AG20443 (cell line): ENCODE measurements around the gene POLR2L.
A peak's percentile ranks its signal among the peaks of the same experiment; 100 is the strongest.

Source experiments
- DNase-seq: peaks from one replicate; pipeline ENCODE4 v3.0.0; 2012; ENCODE audit warnings: low spot score, mixed read lengths

Gene POLR2L

DNA sequence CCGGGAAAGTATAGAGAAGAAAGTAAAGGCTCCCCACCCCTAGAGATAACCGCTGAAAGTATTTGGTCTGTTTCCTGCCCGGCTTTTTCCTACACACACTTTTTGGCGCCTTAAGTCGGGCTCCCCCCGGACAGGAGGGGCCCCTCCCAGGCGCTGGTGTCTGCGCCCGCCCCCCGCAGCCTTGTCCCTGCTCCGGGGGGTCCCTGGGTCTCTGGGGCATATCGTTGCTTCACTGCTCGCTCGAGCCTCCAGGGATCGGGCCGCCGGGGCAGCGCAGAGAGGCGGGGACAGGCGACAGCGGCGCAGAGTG is 15.5 kb downstream of the POLR2L start:
- DNase-seq = no peak

DNA sequence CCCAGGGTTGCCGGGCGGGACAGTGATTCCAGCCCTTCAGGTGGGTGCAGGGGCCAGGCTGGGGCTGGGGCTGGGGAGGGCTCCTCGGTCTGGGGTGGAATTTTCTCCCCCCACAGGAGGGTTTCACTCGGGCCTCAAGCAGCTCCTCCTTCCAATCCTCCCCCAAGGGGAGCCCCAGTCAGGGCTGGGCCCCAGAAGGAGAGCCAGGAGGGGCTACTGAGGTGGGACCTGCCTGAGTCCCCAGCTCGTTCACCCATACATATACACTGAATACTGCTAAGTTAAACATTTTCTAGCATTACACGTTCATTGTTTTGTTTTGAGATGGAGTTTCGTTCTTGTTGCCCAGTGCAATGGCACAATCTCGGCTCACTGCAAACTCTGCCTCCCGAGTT is 16.1 kb downstream of the POLR2L start:
- DNase-seq = no peak

DNA sequence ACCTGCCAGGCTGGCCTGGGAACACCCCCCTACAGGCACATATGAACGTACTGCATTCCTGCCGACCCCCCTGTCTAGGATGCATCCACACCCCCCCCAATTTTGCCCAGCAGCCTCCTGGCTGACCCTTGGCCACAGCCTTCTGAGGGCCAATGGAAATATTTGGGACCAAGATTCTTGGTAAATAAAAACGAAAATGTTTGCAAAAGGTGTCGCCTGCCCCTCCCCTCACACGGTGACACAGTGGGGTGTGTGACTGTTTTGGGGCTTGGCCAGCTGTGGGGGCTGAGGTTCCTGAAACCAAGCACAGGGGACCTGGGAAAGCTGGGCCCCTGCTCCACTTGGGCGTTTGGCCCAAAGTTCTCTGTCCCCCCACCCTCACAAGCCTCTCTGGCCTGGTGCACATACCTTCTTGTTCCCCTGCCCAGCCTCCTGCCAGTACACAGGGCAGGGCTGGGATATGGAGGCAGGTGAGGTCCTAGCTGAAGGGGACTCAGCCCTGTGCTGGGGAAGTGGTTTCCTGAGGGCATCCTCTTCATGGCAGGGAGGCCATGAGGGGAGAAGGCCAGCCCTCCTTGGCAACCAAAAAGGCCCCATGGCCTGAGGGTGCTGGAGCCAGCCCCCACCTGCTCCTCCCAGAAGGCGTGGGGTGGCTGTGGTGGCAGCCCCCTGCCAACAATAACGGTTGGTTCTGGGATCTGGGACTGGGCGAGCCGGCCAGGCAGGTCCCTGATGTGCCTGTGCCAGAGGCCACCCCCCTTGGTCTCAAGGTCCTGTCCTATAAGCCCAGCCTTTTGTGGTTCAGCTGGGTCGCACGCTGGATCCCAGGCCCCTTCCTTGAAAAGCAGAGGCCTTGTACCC is 16.7 kb downstream of the POLR2L start:
- no peak for DNase-seq

GRCh38 chr11:824942-825341 is 17.4 kb downstream of the POLR2L start:
- DNase-seq = no peak

GRCh38 chr11:824292-824880 is 17.9 kb downstream of the POLR2L start:
- no peak for DNase-seq

- DNase-seq = no peak
These were observed 18.7 kb downstream of the POLR2L start for GRCh38 chr11:823441-824291.

DNA sequence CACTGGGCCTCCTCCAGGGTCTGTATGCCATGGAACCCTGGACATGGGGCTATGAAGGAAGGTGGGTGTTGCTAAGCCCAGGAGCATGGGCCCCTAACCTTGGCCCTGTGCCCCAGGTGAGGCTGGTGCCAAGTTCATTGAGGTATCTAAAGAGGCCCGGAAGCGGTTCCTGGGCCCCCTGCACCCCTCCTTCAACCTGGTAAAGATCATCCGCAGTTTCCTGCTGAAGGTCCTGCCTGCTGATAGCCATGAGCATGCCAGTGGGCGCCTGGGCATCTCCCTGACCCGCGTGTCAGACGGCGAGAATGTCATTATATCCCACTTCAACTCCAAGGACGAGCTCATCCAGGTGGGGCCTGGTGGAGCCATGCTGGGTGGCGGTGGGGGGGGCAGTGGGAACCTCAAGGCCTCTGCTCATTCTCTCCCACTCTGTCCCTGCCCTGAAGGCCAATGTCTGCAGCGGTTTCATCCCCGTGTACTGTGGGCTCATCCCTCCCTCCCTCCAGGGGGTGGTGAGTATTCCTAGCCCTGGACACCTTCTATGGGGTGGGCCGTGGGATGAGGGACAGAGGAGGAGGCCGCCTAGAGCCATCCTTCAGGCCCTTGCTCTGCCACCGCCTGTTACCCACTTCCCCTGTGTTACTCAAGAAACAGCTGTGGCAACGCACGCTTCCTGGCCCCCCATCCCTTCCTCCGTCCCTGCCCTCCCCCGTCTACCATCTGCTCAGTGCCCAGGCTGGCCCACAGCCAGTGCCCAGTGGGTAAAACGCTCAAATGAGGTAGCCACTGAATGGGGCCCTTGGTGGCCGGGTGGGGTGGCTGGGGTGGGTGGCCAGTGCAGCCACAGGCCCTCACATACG is 20.6 kb downstream of the POLR2L start:
- DNase-seq = no peak

DNA sequence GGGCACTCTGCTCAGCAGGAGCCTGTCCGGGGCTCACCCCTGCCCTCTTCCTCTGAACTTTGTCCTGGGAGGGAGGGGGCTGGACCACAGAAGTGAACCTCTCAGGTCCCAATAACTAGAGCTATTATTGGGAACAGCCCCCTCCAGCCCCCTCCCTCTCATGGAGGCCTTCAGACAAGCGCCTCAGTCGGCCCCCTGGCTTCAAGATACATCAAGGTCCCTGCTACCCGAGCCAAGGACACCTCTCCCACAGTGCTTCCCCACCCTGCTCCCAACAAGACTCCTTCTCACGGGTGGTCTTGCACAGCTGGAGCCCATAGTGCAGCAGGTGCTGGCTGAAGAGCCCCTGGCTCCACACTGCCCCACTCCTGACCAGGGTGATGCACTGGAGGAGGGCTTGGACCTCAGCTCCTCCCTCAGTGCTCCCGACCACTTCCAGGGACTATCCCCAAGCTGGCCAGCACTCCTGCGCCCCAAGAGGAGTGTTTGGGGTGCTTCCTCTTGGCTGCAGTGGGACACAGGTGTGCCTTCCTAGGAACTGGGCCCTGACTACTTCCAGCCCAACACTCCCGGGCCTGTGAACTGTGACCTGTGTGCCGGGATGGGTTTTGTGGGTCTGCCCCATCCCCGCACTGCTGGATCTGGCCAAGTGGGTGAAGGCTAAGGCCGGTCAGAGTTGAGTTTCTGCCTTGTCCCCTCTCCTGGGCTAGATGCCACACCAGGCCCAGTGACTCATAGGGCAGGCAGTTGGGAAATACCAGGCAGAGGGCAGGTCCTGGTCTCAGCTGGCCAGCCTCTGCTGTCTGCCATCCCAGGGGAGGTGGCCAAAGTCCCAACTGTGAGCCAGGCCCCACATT is 21.4 kb downstream of the POLR2L start:
- peak; percentile 89 for DNase-seq

DNA sequence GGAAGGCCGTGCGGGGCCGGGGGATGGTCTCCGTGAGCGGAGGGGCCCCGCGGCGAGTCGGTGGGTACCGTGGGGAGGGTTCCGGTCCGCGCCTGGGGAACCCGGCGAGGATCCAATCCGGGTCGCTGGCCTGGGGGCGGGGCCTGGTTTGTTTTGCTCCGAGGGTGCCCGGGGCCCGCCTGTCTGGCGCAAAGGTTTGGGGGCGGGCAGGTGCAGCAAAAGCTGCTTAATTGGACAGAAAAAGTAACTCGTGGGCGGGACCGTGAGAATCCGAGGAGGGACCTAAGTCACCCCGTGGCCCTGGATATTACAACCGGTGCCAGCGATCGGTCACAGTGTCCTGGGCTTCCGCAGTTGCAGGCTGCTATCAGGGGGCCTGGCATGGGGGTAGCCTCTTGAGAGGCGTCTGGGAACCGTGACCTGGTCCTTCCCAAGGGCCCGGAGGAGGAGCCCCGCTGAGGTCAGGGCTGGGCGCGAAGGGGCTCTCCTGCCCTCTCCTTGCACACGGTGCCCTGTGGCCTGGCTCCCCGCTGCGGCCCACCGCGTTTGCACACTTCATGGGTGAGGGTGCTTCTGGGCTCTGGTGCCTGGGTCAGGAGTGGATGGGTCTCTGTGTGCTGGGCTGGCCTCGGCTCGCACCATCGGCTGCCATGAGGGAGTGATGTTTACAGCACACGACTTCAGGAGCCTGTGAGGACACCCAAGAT is 22.2 kb downstream of the POLR2L start:
- peak; percentile 58 for DNase-seq

DNA sequence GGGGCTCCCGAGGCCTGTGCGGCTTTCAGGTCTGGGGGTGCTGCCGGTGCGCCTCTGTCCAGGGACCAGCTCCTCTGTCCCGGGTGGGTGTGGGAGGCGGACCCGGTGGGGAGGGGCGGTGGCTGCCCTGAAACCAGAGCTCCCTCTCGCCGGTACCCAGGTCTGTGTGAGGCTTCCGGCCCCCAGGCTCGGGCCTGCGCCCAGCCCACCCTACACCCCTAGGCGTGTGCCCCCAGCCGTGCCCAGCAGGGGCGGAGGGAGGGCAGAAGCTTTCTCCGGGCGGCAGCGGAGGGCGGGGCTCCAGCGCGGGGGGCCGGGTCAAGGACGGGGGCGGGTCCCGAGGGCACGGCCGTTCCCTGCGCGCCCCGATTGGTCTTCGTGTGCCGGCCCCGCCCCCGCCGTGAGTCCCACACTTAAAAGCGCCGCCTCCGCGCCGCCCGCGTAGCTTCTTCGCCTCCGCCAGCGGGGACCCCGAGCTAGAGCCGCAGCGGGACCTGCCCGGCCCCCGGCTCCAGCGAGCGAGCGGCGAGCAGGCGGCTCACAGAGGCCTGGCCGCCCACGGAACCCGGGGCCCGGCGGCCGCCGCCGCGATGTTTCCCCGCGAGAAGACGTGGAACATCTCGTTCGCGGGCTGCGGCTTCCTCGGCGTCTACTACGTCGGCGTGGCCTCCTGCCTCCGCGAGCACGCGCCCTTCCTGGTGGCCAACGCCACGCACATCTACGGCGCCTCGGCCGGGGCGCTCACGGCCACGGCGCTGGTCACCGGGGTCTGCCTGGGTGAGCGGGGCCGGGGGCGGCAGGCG is 23.0 kb downstream of the POLR2L start:
- DNase-seq = peak; percentile 95

GRCh38 chr11:818396-819128 is 23.8 kb downstream of the POLR2L start, which contains the start of gene PNPLA2:
Gene PNPLA2, plus strand, starts transcription at chr11:818914. Its CDS starts 805 bp downstream, at chr11:819719.
- peak; percentile 84 for DNase-seq

- no peak for DNase-seq
These were observed 25.9 kb downstream of the POLR2L start for GRCh38 chr11:816433-816779.

GRCh38 chr11:815675-816432 is 26.5 kb downstream of the POLR2L start:
- DNase-seq = no peak

- DNase-seq = no peak
These were observed 28.8 kb downstream of the POLR2L start for GRCh38 chr11:813456-814096.

DNA sequence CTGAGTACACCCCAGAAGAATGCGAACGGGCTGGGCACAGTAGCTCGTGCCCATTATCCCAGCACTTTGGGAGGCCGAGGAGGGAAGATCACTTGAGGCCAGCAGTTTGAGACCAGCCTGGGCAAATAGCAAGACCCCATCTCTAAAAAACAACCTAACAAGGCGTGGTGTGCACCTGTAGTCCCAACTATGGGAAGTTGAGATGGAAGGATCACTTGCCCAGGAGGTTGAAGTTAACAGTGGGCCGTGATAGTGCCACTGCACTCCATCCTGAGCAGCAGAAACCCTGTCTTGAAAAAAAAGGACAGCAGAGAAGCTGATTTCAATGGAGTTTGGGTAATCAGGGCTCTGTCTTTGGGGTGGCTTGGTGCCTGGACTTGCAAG is 29.3 kb downstream of the POLR2L start:
- no peak for DNase-seq

DNA sequence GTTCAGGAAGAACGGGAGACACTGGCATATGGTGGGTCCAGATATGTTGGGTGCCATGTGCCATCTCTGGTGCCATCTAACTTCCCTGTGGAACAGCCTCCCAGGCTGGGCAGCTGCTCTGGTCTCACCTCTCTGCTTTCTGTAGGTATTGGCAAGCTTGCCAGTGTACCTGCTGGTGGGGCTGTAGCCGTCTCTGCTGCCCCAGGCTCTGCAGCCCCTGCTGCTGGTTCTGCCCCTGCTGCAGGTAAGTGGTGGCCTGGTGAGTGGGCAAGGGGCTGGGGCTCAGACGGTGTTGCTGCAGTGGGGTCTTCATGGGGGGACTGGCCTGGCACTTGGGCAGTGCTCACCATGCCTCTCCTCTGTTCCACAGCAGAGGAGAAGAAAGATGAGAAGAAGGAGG is 29.9 kb downstream of the POLR2L start:
- DNase-seq = no peak

- DNase-seq = no peak
These were observed 30.7 kb downstream of the POLR2L start for GRCh38 chr11:811446-812245.
